H1 (cell line): ENCODE results near the gene TAS2R7. TPM values are rescaled to one million over a fixed set of nuclear protein-coding genes. Genes with fewer than 3 reads are reported as not detected.

ENCODE experiments used
- KDM1A ChIP-seq: fragments of 200-600, 300-600 bp; sonication (generic); IDR thresholded peaks from 2 replicates; pipeline ENCODE4 v1.7.1; 2016; ENCODE audit warnings: mild to moderate bottlenecking, low read length, borderline replicate concordance
- NANOG ChIP-seq: IDR thresholded peaks from 2 replicates; pipeline ENCODE4 v1.6.1; 2011; ENCODE audit warnings: low read length, low read depth, mild to moderate bottlenecking, inconsistent platforms; ENCODE audit not compliant: insufficient read depth, poor library complexity, severe bottlenecking
- NRF1 ChIP-seq: IDR thresholded peaks from 2 replicates; pipeline ENCODE4 v1.6.1; 2011; ENCODE audit warnings: mild to moderate bottlenecking, low read depth, low read length, improper control_type of control experiment
- SRF ChIP-seq: IDR thresholded peaks from 2 replicates; pipeline ENCODE4 v1.6.1; 2011; ENCODE audit warnings: mild to moderate bottlenecking, low read depth, low read length, moderate library complexity
- SUZ12 ChIP-seq: fragments of 200-600 bp; sonication (generic); IDR thresholded peaks from 2 replicates; pipeline ENCODE4 v1.6.1; 2012; ENCODE audit warnings: mild to moderate bottlenecking, inconsistent platforms, low read length, moderate library complexity, mixed read lengths
- polyA plus RNA-seq, 7 experiments: library from polyadenylated mRNA; depleted of rRNA in 3 of 7; stranded (reverse) in 5 of 7; unstranded in 2 of 7; fragments of >200 nt in 5 of 7; fragments of 200-250 nt in 2 of 7; gene quantifications; 1 replicate in 5 of 7; 2 replicates in 1 of 7; 4 replicates in 1 of 7; pipeline versions ENCODE4 v1.2.1 to v1.2.3, GENCODE V29; 2011 to 2013; ENCODE audit warnings: missing spikeins in 2 of 7, mixed read lengths in 2 of 7
- total RNA-seq: library from RNA; stranded (reverse); fragmentation: NEBNext Ultra II Directional; extraction: Animal tissue kit (Norgen Biotek cat#: 25700); gene quantifications from 2 replicates; pipeline ENCODE4 v1.2.1, GENCODE V29; 2021

TAS2R7 gene
- total and polyA plus RNA-seq, 2 of the 8 experiments (the other 6 are each of a cell fraction or from before 2014, with no cell fraction given): not detected

DNA sequence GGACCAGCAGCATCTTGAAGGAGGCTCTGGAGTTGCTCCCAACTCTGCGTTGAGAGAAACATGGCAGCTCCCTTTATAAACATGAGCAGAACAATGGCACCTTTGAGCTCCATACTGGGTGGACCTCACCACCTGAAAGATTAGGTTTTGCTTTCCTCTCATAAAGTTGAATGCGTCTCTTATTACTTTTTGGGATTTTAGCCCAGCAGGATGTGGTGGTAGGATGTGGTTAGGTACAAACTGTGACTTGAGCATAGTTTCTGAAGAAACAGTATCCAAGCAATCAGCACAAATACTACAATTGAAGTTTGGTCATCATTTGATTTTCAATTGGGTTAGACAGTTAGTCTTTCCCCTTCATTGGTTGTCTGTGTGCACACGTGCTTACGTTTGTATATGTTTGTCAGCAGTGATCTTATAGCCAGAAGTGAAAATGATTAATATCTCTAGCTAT lies 47.0 kb upstream of the TAS2R7 start, which contains the start of gene PRR4 (continued):
- no peak for TF ChIP-seq SUZ12
- no peak for TF ChIP-seq SRF
- no peak for TF ChIP-seq NANOG
- no peak for TF ChIP-seq NRF1
- TF ChIP-seq KDM1A: no peak
